Ascending aorta (tissue), 2 donors: ENCODE measurements around the gene IL33. TPM values are rescaled to one million over a fixed set of nuclear protein-coding genes. Genes with fewer than 3 reads are reported as not detected.

Experiments
- DNase-seq, 2 donors: peaks; one replicate each; pipeline ENCODE4 v3.0.0-alpha.2; 2019; ENCODE audit warnings: low spot score in 2 of 2
- H3K27ac ChIP-seq, 2 donors: fragments of 200-600 bp; sonication (generic); one replicate each; pipeline ENCODE4 v1.5.1; 2016 to 2017; ENCODE audit warnings: mild to moderate bottlenecking in 1 of 2
- H3K27me3 ChIP-seq: fragments of 200-600 bp; sonication (generic); one replicate; pipeline ENCODE4 v1.5.1; 2017
- H3K36me3 ChIP-seq, 2 donors: fragments of 200-600 bp; sonication (generic); one replicate each; pipeline ENCODE4 v1.5.1; 2016
- H3K4me1 ChIP-seq, 2 donors: fragments of 200-600 bp; sonication (generic); one replicate each; pipeline ENCODE4 v1.5.1; 2016 to 2017; ENCODE audit warnings: mild to moderate bottlenecking in 1 of 2
- H3K4me3 ChIP-seq, 2 donors: fragments of 200-600 bp; sonication (generic); one replicate each; pipeline ENCODE4 v1.5.1; 2016 to 2017; ENCODE audit warnings: mild to moderate bottlenecking in 1 of 2
- H3K9me3 ChIP-seq, 2 donors: fragments of 200-600 bp; sonication (generic); one replicate each; pipeline ENCODE4 v1.5.1; 2016
- CTCF ChIP-seq, 3 experiments: fragments of 200-600 bp in 2 of 3; fragments of 450-650 bp in 1 of 3; sonication (generic) in 2 of 3; IDR thresholded peaks; one replicate each; pipeline ENCODE4 v1.5.1; 2016 to 2019; ENCODE audit warnings: antibody characterized with exemption in 3 of 3, mild to moderate bottlenecking in 1 of 3, moderate library complexity in 1 of 3
- intact Hi-C: fragments of 100-400 bp; cut with DNase I; formaldehyde crosslinking; loops from one replicate; pipeline ENCODE4 v1.15.1; 2023
- total RNA-seq: library from RNA; depleted of rRNA; stranded (reverse); fragments of >200 nt; gene quantifications from one replicate; pipeline ENCODE4 v1.1.0, GENCODE V29; 2016

IL33 gene
- total RNA-seq, 1 donor from 2014 or later, result 38.0 TPM

DNA sequence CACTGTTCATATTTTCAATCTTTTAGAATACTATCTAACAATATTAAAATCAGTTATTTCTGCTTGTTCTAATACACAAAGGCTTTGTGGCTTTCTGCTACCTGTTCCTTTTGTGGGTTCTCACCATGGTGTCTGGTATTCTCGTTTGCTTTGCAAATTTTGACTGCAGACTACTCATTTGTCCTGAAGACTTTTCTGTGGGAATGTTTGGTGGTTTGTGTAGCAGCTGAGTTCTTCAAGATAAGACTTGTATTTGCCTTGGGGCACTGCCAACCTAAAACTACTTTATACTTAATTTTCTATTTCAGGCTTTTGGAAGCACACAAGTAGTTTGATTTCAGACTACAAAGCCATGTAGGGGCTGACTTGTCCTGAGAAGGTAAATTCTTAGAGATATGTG lies 11.1 kb downstream of the IL33 start:
- intact Hi-C loops, result loop anchor here (10.0 kb wide), 2 partner anchors 458 to 1932 kb away; no protein-coding TSS in a partner anchor
- H3K27me3 ChIP-seq, result no peaks in the 10 kb centered on the region
- H3K4me3 ChIP-seq, result no peak overlapping the region
- H3K27ac ChIP-seq, result peak overlapping the region; percentile 50 to 58
- H3K9me3 ChIP-seq, result no peaks in the 10 kb centered on the region
- no peak for TF ChIP-seq CTCF (IDR thresholded peaks at IDR 0.05)
- no peaks in the 10 kb centered on the region for H3K36me3 ChIP-seq
- no peak for DNase-seq
- peaks cover 3 to 45% of the 10 kb centered on the region in 2 donors for H3K4me1 ChIP-seq

DNA sequence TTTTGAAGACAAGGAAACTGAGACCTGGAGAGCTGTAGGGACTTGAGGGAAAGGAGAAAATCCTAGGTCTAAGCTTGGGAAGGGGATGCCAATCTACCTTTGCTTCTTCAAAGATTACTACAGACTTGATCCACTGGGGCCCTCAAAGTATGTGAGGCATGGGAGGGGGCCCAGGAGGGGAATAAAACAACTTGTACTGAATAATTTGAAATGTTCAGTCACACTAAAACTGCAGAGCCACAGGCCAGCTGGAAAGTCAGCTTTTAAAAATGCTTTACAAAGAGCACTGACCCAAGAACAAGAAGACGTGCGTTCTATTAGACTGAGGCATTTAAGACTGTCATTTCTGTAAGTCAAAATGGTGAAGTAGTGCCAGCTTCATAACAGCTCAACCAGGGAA lies 13.6 kb downstream of the IL33 start:
- no peaks in the 10 kb centered on the region for H3K27me3 ChIP-seq
- no peak for DNase-seq
- H3K4me3 ChIP-seq, result no peak overlapping the region
- H3K4me1 ChIP-seq, result peaks cover 0 to 39% of the 10 kb centered on the region in 2 donors
- peak overlapping the region; percentile 50 to 58 for H3K27ac ChIP-seq
- no peaks in the 10 kb centered on the region for H3K9me3 ChIP-seq
- no peak for TF ChIP-seq CTCF (IDR thresholded peaks at IDR 0.05)
- intact Hi-C loops, result loop anchor here (10.0 kb wide), 2 partner anchors 456 to 1934 kb away; no protein-coding TSS in a partner anchor
- no peaks in the 10 kb centered on the region for H3K36me3 ChIP-seq

GRCh38 chr9:6229619-6230018 lies 14.0 kb downstream of the IL33 start:
- Histone ChIP-seq H3K27ac (peak overlapping the region; percentile 50 to 58), H3K36me3 (no peaks in the 10 kb centered on the region), H3K4me1 (peaks cover 0 to 38% of the 10 kb centered on the region in 2 donors), H3K9me3 (no peaks in the 10 kb centered on the region), H3K4me3 (no peak overlapping the region), H3K27me3 (no peaks in the 10 kb centered on the region)
- no peak for DNase-seq
- intact Hi-C loops, result loop anchor here (10.0 kb wide), 2 partner anchors 455 to 1935 kb away; no protein-coding TSS in a partner anchor
- no peak for TF ChIP-seq CTCF (IDR thresholded peaks at IDR 0.05)

- H3K27me3 ChIP-seq, result no peaks in the 10 kb centered on the region
- TF ChIP-seq CTCF (IDR thresholded peaks at IDR 0.05), result no peak
- H3K4me3 ChIP-seq, result no peak overlapping the region
- H3K9me3 ChIP-seq, result no peaks in the 10 kb centered on the region
- peak in 1 of 2 donors; percentile 67 for DNase-seq
- intact Hi-C loops, result no loop called here
- H3K27ac ChIP-seq, result peak overlapping the region; percentile 50 to 58
- H3K4me1 ChIP-seq, result peaks cover 0 to 36% of the 10 kb centered on the region in 2 donors
- H3K36me3 ChIP-seq, result no peaks in the 10 kb centered on the region
Measured at GRCh38 chr9:6230037-6230780, 14.6 kb downstream of the IL33 start.

- no peak overlapping the region for H3K27ac ChIP-seq
- H3K36me3 ChIP-seq, result no peaks in the 10 kb centered on the region
- intact Hi-C loops, result no loop called here
- H3K4me3 ChIP-seq, result no peak overlapping the region
- no peaks in the 10 kb centered on the region for H3K27me3 ChIP-seq
- H3K9me3 ChIP-seq, result no peaks in the 10 kb centered on the region
- TF ChIP-seq CTCF (IDR thresholded peaks at IDR 0.05), result no peak
- peaks cover 0 to 25% of the 10 kb centered on the region in 2 donors for H3K4me1 ChIP-seq
- DNase-seq, result no peak
Measured at GRCh38 chr9:6232336-6232945, 16.8 kb downstream of the IL33 start.
